Choroid plexus epithelial cell (primary cell): ENCODE measurements around the gene CCDC15.
"Not testable (repeated sequence)": the region's sequence is repeated elsewhere in the genome, so short reads cannot be mapped to it uniquely, and the experiment has no call there.

ENCODE experiments used
- DNase-seq: peaks from one replicate; pipeline ENCODE4 v3.0.0-alpha.2; 2010; ENCODE audit warnings: low read depth
- H3K4me3 ChIP-seq: 2 replicates; pipeline ENCODE4 v1.5.1; 2011; ENCODE audit warnings: low read depth, mild to moderate bottlenecking, control low read depth, low read length, moderate library complexity
- CTCF ChIP-seq: conservative IDR thresholded peaks from 2 replicates; pipeline ENCODE4 v1.5.1; 2011; ENCODE audit warnings: low read depth, mild to moderate bottlenecking, control low read depth, inconsistent platforms, low read length, moderate library complexity

Gene CCDC15

GRCh38 chr11:124950601-124951330, 3.2 kb upstream of the CCDC15 start:
- H3K4me3 ChIP-seq = no peak overlapping the region
- no peak for DNase-seq
- no peak for TF ChIP-seq CTCF

- DNase-seq = no peak
- no peak for TF ChIP-seq CTCF
- H3K4me3 ChIP-seq = no peak overlapping the region
Observed at GRCh38 chr11:124951341-124951740, 2.7 kb upstream of the CCDC15 start.

DNA sequence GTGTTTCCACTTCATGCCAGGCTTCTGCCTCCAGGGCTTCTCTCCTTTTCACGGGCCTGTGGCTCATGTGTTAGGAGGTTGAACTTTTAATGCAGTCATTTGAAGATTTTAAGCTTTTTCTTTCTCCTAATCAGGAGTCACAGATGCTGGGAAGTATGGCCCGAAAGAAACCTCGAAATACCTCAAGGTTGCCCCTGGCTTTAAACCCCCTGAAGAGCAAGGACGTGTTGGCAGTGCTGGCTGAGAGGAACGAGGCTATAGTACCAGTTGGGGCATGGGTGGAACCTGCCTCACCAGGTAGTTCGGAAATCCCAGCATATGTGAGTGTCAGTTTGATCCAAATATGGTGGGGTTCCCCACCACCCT, 571 bp downstream of the CCDC15 start:
- no peak for TF ChIP-seq CTCF
- peak overlapping the region; percentile 82 for H3K4me3 ChIP-seq
- DNase-seq = no peak

DNA sequence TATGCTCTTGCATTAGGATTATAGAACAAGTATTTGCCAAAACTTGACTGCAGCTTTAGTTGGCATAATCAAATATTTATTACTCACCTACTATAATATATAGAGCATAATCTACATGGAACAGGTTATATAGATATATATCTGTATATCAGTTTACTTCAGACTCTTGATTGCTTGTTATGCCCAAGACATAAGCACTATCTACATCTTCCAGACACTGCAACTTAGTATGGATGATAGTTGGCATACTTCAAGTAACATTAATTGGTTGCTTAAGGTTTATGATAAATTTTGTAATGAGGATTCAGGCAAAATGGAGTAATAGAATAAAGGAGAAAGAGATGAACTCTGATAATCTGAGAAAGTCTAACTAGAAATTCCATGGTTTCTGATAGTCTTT, 1.0 kb downstream of the CCDC15 start:
- no peak overlapping the region for H3K4me3 ChIP-seq
- TF ChIP-seq CTCF = no peak
- no peak for DNase-seq

DNA sequence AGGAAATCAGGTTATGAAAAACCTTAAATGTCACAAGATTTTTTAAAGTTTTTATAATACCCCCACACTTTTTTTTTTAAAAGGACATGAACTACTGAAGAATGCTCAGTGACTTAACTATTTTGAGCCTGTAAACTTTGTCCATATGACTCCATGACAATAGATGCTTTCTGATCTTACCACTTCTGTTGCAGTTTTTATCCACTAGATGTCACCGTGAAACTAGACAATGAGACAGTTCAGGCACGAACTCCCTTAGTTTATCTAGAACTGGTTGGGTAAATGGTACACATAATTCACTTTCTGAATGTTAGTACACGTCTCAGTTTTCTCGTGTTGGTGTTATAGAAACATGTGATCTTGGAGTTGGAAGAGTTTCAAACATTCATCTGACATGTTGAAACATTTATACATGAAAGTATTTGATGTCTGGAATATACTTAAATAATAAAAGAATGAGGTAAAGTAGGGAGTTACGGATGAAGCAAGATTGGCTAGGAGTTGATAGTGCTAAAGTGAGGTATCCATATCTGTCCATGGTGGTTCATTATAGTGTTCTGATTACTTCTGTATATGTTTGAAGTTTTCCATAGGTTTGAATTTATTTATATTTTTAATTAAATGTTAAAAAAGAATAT, 8.1 kb downstream of the CCDC15 start:
- no peak overlapping the region for H3K4me3 ChIP-seq
- DNase-seq = peak; percentile 93
- TF ChIP-seq CTCF = peak; percentile 74

DNA sequence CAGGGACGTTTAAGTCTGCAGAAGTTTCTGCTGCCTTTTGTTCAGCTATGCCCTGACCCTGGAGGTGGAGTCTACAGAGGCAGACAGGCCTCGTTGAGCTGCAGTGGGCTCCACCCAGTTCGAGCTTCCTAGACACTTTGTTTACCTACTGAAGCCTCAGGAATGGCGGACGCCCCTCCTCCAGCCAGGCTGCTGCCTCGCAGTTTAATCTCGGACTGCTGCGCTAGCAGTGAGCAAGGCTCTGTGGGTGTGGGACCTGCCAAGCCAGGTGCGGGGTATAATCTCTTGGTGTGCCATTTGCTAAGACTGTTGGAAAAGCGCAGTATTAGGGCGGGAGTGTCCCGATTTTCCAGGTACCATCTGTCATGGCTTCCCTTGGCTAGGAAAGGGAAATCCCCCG, 14.2 kb downstream of the CCDC15 start:
- not testable (repeated sequence) for DNase-seq, H3K4me3 ChIP-seq

GRCh38 chr11:124970925-124971324, 16.9 kb downstream of the CCDC15 start:
- peak; percentile 73 for DNase-seq
- no peak overlapping the region for H3K4me3 ChIP-seq
- TF ChIP-seq CTCF = peak; percentile 28
